Thyroid gland (tissue), 4 donors: ENCODE measurements around the gene ASB4. TPM values are rescaled to one million over a fixed set of nuclear protein-coding genes. Genes with fewer than 3 reads are reported as not detected.

ENCODE experiments used
- DNase-seq, 2 donors: peaks; one replicate each; pipeline ENCODE4 v3.0.0-alpha.2; 2019
- H3K27ac ChIP-seq, 3 donors: fragments of 200-600 bp; sonication (generic); 1 replicate in 2 of 3; 2 replicates in 1 of 3; pipeline ENCODE4 v1.5.1; 2016 to 2019; ENCODE audit warnings: mild to moderate bottlenecking in 1 of 3, moderate library complexity in 1 of 3
- H3K27me3 ChIP-seq: fragments of 200-600 bp; sonication (generic); one replicate; pipeline ENCODE4 v1.5.1; 2019
- H3K36me3 ChIP-seq, 2 donors: fragments of 200-600 bp; sonication (generic); one replicate each; pipeline ENCODE4 v1.5.1; 2016 to 2019
- H3K4me1 ChIP-seq, 2 donors: fragments of 200-600 bp; sonication (generic); one replicate each; pipeline ENCODE4 v1.5.1; 2017 to 2019
- H3K4me3 ChIP-seq, 3 donors: fragments of 200-600 bp; sonication (generic); replicated peaks in 1 of 3; 1 replicate in 2 of 3; 2 replicates in 1 of 3; pipeline ENCODE4 v1.5.1; 2016; ENCODE audit warnings: mild to moderate bottlenecking in 1 of 3
- H3K9me3 ChIP-seq: fragments of 200-600 bp; sonication (generic); one replicate; pipeline ENCODE4 v1.5.1; 2017
- POLR2A ChIP-seq, 2 donors: fragments of 450-650 bp; IDR thresholded peaks; one replicate each; pipeline ENCODE4 v1.6.1; 2017; ENCODE audit warnings: antibody characterized with exemption in 2 of 2, mild to moderate bottlenecking in 2 of 2, moderate library complexity in 1 of 2
- WGBS, 2 donors: methylation state at CpG; one replicate each; pipeline ENCODE4 v1.1.5; 2017; 5-methylcytosine and 5-hydroxymethylcytosine counted together
- intact Hi-C: fragments of 100-400 bp; cut with DNase I; formaldehyde crosslinking; loops from one replicate; pipeline ENCODE4 v1.15.1; 2023
- total RNA-seq, 4 donors: library from RNA; depleted of rRNA; stranded (reverse); fragments of >200 nt; gene quantifications; one replicate each; pipeline ENCODE4 v1.2.3, GENCODE V29; 2016
- TF ChIP-seq, protein P1 (sequence below), 6 experiments: fragments of 200-600 bp in 3 of 6; fragments of 450-650 bp in 3 of 6; sonication (generic) in 3 of 6; IDR thresholded peaks; one replicate each; pipeline ENCODE4 v1.5.1; 2016 to 2019; ENCODE audit warnings: antibody characterized with exemption in 6 of 6, mild to moderate bottlenecking in 2 of 6, inconsistent platforms in 1 of 6, moderate library complexity in 1 of 6

ASB4 gene
- total RNA-seq, 4 donors from 2014 or later, result 0.22 TPM; not detected in 3

DNA sequence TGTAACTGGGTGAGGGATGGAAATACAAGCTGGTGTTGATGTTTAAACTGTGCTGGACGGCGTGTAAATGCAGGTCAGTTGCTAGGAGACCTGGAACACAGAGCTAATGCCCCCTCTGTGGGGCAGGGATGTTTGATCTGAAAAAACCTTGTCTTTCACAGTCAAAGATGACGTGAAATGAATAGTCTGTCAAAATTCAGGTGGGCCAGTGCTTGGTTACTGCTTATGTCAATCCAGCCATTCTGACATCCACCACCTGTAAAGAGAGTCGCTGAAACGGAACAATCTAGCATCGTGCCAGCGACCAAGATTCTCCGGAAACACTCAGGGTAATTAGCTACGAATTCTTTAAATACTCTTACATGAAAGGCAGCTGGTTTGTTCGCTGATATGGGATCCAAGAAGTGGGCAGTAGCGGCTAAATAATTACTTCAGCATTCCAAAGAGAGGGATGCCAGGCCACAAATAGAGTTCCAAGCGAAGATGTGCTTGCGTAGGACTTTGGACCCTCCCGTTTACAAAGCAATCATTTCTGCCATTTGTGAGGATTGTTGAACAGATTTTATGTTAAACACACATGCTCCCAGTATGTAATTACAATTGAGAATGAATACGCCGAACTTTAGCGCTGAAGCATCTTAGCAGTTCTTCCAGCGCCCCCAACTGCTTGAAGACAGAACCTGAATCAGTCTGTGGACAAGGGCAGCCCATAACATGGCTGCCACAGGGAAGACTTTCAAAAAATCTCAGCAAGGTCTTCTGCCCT, 7.3 kb upstream of the ASB4 start:
- Histone ChIP-seq H3K9me3 (no peaks in the 10 kb centered on the region), H3K36me3 (no peaks in the 10 kb centered on the region), H3K4me3 (no peak overlapping the region), H3K4me1 (peaks cover 0 to 5% of the 10 kb centered on the region in 2 donors), H3K27ac (no peak overlapping the region), H3K27me3 (no peaks in the 10 kb centered on the region)
- no peak for TF ChIP-seq POLR2A (IDR thresholded peaks at IDR 0.05)
- TF ChIP-seq, protein P1, sequence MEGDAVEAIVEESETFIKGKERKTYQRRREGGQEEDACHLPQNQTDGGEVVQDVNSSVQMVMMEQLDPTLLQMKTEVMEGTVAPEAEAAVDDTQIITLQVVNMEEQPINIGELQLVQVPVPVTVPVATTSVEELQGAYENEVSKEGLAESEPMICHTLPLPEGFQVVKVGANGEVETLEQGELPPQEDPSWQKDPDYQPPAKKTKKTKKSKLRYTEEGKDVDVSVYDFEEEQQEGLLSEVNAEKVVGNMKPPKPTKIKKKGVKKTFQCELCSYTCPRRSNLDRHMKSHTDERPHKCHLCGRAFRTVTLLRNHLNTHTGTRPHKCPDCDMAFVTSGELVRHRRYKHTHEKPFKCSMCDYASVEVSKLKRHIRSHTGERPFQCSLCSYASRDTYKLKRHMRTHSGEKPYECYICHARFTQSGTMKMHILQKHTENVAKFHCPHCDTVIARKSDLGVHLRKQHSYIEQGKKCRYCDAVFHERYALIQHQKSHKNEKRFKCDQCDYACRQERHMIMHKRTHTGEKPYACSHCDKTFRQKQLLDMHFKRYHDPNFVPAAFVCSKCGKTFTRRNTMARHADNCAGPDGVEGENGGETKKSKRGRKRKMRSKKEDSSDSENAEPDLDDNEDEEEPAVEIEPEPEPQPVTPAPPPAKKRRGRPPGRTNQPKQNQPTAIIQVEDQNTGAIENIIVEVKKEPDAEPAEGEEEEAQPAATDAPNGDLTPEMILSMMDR (IDR thresholded peaks at IDR 0.05), result no peak
- DNase-seq, result peak in 1 of 2 donors; percentile 6
- 34 to 39% methylated on average over 18 of the region's 18 CpGs for WGBS, 2 donors
- intact Hi-C loops, result no loop called here

DNA sequence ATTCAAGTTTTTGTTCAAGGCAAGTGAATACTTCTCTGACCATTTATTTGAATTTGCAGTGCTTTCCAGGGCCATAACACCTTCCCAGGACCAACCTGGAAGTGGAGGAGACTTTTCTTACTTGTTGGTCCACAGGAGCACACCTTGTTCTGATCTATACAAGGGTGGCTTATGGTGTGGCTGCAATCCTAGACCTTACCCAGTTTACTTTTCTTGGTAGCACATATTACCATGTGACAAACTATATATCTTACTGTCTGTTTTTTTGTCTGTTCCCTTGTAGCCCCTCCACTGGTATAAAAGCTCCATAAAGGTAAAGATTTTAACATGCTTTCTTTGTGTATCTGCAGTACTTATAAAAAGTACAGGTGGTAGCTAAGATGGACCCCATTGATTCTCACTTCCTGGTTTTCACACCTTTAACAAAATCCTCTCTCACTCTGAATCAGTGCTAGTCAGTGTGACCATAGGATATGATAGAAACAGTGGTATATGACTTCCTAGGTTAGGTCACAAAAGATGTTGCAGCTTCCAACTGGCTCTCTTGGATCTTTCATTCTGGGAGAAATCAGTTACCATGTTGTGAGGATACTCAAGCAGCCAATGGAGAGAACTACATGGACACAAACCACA, 5.6 kb upstream of the ASB4 start:
- intact Hi-C loops, result no loop called here
- Histone ChIP-seq H3K27ac (no peak overlapping the region), H3K9me3 (no peaks in the 10 kb centered on the region), H3K4me1 (peaks cover 0 to 5% of the 10 kb centered on the region in 2 donors), H3K27me3 (no peaks in the 10 kb centered on the region), H3K4me3 (no peak overlapping the region), H3K36me3 (no peaks in the 10 kb centered on the region)
- DNase-seq, result no peak
- TF ChIP-seq, protein P1 (IDR thresholded peaks at IDR 0.05), result no peak
- TF ChIP-seq POLR2A (IDR thresholded peaks at IDR 0.05), result no peak

- WGBS, 2 donors, result 95 to 96% methylated on average over 3 of the region's 3 CpGs
- TF ChIP-seq POLR2A (IDR thresholded peaks at IDR 0.05), result no peak
- TF ChIP-seq, protein P1 (IDR thresholded peaks at IDR 0.05), result no peak
- intact Hi-C loops, result no loop called here
- DNase-seq, result no peak
- Histone ChIP-seq H3K27me3 (no peaks in the 10 kb centered on the region), H3K9me3 (no peaks in the 10 kb centered on the region), H3K4me3 (no peak overlapping the region), H3K36me3 (no peaks in the 10 kb centered on the region), H3K27ac (no peak overlapping the region), H3K4me1 (peaks cover 0 to 5% of the 10 kb centered on the region in 2 donors)
Measured at GRCh38 chr7:95481271-95482165, 4.2 kb upstream of the ASB4 start.

DNA sequence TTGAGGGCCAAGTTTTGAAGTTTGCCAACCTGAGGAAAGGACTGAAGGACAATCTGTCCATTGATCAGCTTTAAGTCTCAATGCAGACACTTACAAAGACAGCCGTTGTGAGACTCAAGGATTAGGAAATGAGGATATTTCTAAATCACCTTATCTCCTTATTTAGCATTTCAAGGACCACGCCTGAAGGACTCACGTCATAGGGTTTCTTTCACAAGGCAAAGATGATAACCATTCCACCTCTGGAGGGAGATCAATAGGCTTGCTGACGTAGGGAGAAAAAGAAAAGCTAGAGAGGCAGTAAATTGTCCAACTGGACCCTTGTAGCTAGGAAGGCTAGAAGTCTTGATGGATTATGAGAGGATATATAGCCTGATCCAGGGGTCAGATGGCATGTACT, 3.3 kb upstream of the ASB4 start:
- H3K9me3 ChIP-seq, result no peaks in the 10 kb centered on the region
- no peaks in the 10 kb centered on the region for H3K27me3 ChIP-seq
- H3K27ac ChIP-seq, result no peak overlapping the region
- 87 to 89% methylated on average over 4 of the region's 4 CpGs for WGBS, 2 donors
- no peak for TF ChIP-seq POLR2A (IDR thresholded peaks at IDR 0.05)
- TF ChIP-seq, protein P1 (IDR thresholded peaks at IDR 0.05), result no peak
- H3K36me3 ChIP-seq, result no peaks in the 10 kb centered on the region
- DNase-seq, result no peak
- H3K4me3 ChIP-seq, result no peak overlapping the region
- H3K4me1 ChIP-seq, result peaks cover 0 to 5% of the 10 kb centered on the region in 2 donors
- intact Hi-C loops, result no loop called here
